Measurements from ENCODE around the gene TMEM192. TPM values are rescaled to one million over a fixed set of nuclear protein-coding genes. Genes with fewer than 3 reads are reported as not detected.

The TMEM192 gene
- total RNA-seq, 2 donors from 2014 or later = 13.1 to 15.1 TPM

DNA sequence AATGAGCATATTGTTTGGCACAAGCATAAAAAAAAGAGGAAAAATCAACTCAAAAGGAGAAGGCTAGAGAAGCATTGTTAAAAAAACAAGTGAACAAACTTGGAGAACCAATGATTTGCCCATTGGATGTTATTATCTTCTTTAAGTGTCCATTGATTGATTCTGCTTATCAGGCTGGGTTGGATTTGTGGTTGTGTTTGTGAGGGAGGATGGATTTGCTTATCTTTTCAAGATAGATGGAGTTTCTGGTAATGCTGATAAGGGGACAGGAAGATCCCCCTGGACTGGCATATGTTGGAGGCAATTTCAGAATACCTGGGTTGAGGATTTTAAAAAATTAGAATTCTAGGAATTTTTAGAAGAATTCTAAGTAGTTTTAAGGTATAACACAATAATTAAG, 41.8 kb upstream of the TMEM192 start:
- H3K9me3 ChIP-seq (ENCODE audit: control insufficient read depth, low read length) = no peaks in the 10 kb centered on the region
- Mint-ChIP-seq H3K36me3 (ENCODE audit: low read depth) (no peaks in the 10 kb centered on the region), H3K27me3 (ENCODE audit: insufficient read depth) (peaks cover 2% of the 10 kb centered on the region), H3K9me3 (peaks cover 16% of the 10 kb centered on the region), H3K4me3 (no peak overlapping the region), H3K27ac (no peak overlapping the region), H3K4me1 (peaks cover 6% of the 10 kb centered on the region)
- H3K27me3 ChIP-seq (ENCODE audit: control insufficient read depth, insufficient read depth, low read length, poor library complexity, severe bottlenecking) = no peaks in the 10 kb centered on the region
- TF ChIP-seq, protein P1, sequence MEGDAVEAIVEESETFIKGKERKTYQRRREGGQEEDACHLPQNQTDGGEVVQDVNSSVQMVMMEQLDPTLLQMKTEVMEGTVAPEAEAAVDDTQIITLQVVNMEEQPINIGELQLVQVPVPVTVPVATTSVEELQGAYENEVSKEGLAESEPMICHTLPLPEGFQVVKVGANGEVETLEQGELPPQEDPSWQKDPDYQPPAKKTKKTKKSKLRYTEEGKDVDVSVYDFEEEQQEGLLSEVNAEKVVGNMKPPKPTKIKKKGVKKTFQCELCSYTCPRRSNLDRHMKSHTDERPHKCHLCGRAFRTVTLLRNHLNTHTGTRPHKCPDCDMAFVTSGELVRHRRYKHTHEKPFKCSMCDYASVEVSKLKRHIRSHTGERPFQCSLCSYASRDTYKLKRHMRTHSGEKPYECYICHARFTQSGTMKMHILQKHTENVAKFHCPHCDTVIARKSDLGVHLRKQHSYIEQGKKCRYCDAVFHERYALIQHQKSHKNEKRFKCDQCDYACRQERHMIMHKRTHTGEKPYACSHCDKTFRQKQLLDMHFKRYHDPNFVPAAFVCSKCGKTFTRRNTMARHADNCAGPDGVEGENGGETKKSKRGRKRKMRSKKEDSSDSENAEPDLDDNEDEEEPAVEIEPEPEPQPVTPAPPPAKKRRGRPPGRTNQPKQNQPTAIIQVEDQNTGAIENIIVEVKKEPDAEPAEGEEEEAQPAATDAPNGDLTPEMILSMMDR (conservative IDR thresholded peaks at IDR 0.05) = no peak
- H3K4me3 ChIP-seq (ENCODE audit: low read length) = no peak overlapping the region
- H3K9ac ChIP-seq (ENCODE audit: extremely low read depth, low read length, poor library complexity, severe bottlenecking) = no peak overlapping the region
- no peak overlapping the region for H3K27ac ChIP-seq (ENCODE audit: low read depth, low read length)
- H3K36me3 ChIP-seq (ENCODE audit: control insufficient read depth, insufficient read depth, low read length) = no peaks in the 10 kb centered on the region
- peaks cover 5% of the 10 kb centered on the region for H3K4me1 ChIP-seq (ENCODE audit: control insufficient read depth, insufficient read depth, low read length)
- DNase-seq = no peak

DNA sequence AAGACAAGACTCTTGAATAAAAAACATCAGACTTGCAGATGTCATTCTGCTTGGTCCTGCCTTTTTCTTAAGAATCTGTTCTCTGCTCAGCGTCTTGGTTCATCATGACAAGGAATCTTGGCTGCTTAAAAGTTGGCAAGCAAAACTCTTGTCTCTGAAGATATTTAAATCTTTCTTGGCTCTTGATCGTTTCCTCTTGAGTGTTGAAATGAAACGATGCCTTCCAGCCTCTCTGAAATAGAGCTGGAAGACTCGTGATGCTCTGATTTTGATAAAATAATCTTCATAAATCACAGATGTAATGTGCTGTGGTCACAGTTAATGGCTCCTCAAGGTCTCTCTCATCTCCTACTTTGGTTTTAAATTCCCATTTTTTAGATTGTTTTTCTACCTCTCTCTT, 39.9 kb upstream of the TMEM192 start:
- 95 to 100% methylated on average over 2 to 4 of the region's 4 CpGs for WGBS, 2 experiments (ENCODE audit: insufficient coverage in 1 of 2, insufficient read length in 1 of 2)
- TF ChIP-seq, protein P1 (conservative IDR thresholded peaks at IDR 0.05) = no peak
- Histone ChIP-seq H3K4me3 (ENCODE audit: low read length) (no peak overlapping the region), H3K9me3 (ENCODE audit: control insufficient read depth, low read length) (no peaks in the 10 kb centered on the region), H3K4me1 (ENCODE audit: control insufficient read depth, insufficient read depth, low read length) (peaks cover 5% of the 10 kb centered on the region), H3K9ac (ENCODE audit: extremely low read depth, low read length, poor library complexity, severe bottlenecking) (no peak overlapping the region), H3K27ac (ENCODE audit: low read depth, low read length) (no peak overlapping the region), H3K27me3 (ENCODE audit: control insufficient read depth, insufficient read depth, low read length, poor library complexity, severe bottlenecking) (no peaks in the 10 kb centered on the region), H3K36me3 (ENCODE audit: control insufficient read depth, insufficient read depth, low read length) (no peaks in the 10 kb centered on the region)
- DNase-seq = no peak
- Mint-ChIP-seq H3K9me3 (peaks cover 10% of the 10 kb centered on the region), H3K27me3 (ENCODE audit: insufficient read depth) (peaks cover 2% of the 10 kb centered on the region), H3K4me3 (no peak overlapping the region), H3K36me3 (ENCODE audit: low read depth) (no peaks in the 10 kb centered on the region), H3K4me1 (peaks cover 6% of the 10 kb centered on the region), H3K27ac (no peak overlapping the region)

DNA sequence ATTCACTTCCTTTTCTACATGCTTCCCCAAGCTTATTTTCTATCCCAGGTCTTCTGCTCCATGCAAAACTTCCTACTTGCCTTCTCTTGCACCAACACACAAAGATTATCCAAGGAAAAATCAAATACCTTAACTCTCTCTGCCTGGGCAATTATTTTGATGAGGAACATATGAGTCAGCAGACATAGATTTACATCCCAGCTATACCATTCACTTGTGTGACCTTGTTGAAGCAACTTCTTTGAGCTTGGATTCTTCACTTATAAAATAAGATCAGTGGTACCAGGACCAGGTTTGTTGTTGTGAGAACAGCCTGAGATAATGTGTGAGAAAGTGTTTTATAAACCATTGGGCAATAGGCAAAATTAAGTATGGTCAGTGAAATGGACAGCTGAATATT, 39.1 kb upstream of the TMEM192 start:
- H3K9me3 Mint-ChIP-seq = peaks cover 4% of the 10 kb centered on the region
- Histone ChIP-seq H3K9me3 (ENCODE audit: control insufficient read depth, low read length) (no peaks in the 10 kb centered on the region), H3K4me3 (ENCODE audit: low read length) (no peak overlapping the region), H3K27ac (ENCODE audit: low read depth, low read length) (no peak overlapping the region), H3K9ac (ENCODE audit: extremely low read depth, low read length, poor library complexity, severe bottlenecking) (no peak overlapping the region), H3K36me3 (ENCODE audit: control insufficient read depth, insufficient read depth, low read length) (no peaks in the 10 kb centered on the region), H3K4me1 (ENCODE audit: control insufficient read depth, insufficient read depth, low read length) (peaks cover 5% of the 10 kb centered on the region), H3K27me3 (ENCODE audit: control insufficient read depth, insufficient read depth, low read length, poor library complexity, severe bottlenecking) (no peaks in the 10 kb centered on the region)
- H3K27me3 Mint-ChIP-seq (ENCODE audit: insufficient read depth) = peaks cover 2% of the 10 kb centered on the region
- peaks cover 6% of the 10 kb centered on the region for H3K4me1 Mint-ChIP-seq
- H3K36me3 Mint-ChIP-seq (ENCODE audit: low read depth) = no peaks in the 10 kb centered on the region
- TF ChIP-seq, protein P1 (conservative IDR thresholded peaks at IDR 0.05) = no peak
- H3K4me3 Mint-ChIP-seq = no peak overlapping the region
- DNase-seq = no peak
- H3K27ac Mint-ChIP-seq = no peak overlapping the region

All from endodermal cell (in vitro differentiated cells).